ENCODE data around the gene AMBN.

- no peak for TF ChIP-seq CTCF (IDR thresholded peaks at IDR 0.05)
- TF ChIP-seq POLR2A (IDR thresholded peaks at IDR 0.05): no peak
Observed at GRCh38 chr4:70586841-70587240, 5.2 kb upstream of the AMBN start.
